SKM-1 treated with dmso at 0.1 percent for 144 hours (cell line): ENCODE data around the gene SLC2A13.

Experiments
- DNase-seq: peaks from one replicate; lab custom pipeline; 2025; ENCODE audit not compliant: unreplicated experiment; lab: John Stamatoyannopoulos, UW

SLC2A13 gene

DNA sequence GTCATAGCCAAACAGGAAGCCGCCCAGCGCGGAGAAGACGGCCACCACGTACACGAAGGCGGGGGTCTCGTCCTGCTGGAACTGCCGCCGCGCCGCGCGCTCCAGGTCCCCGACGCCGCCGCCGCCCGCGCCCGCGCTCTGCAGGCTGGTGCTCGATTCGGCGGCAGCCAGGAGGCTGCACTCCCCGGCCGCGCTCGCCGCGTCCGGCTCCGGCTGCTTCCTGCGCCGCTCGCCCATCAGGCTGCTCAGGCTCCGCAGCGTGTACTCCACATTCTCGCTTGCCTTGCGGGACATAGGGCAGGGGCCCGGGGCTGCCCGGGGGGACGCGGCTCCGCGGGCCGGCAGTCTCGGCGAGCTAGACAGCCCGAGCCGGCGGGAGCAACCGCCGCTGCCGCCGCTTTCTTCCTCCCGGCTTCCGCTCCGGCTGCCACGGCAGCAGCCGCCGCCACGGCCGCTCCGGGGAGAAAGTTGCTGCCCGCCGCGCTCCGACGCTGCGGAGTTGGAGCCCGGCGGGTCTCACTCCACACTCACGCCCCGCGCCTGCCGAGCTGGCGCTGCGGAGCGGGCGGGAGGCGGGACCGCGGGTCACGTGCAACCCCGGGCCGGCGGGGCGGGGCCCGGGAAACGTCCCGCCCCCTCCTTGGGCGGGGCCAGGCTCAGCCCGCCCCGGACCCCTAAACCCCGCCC, at the start of gene SLC2A13:
Gene SLC2A13, minus strand, starts transcription at position 567 of the 687 bp plus-strand sequence. Its CDS starts 273 bp downstream, at position 294.
- peak; percentile 25 for DNase-seq

DNA sequence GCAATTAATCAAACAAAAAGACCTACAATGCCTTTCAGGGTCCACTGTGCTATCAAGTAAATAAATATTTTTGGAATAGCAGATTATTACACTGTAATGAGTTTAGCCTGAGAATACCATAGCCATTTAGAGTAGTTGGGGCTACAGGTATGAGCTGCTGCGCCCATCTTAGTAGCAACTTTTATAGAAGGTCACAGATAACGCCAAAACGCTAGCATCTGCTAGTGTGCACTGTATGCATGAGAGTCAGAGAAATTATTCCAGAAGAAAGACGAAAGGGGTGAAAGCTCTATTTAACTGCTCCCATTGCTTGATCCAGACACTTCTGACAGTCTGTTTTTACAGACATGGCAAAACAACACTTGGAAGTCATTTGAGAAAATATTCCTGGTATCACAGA, 48.5 kb upstream of the SLC2A13 start:
- no peak for DNase-seq

DNA sequence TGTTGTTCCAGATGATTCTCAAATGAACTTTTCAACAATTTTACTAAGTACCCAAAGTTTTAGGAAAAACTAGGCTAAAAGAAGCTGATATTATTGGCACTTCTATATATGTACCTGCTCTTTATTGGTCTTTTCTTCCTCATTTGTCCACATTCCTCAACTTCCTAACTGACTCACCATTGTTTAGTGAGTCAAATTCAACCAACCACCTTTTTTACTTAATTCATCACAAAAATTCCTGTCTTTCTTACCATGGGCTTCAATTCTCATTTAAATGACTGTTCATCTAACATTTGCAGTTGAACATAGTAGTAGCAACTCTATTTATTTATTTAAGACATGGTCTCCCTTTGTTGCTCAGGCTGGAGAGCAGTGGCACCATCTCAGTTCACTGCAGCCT, 47.6 kb upstream of the SLC2A13 start:
- no peak for DNase-seq

DNA sequence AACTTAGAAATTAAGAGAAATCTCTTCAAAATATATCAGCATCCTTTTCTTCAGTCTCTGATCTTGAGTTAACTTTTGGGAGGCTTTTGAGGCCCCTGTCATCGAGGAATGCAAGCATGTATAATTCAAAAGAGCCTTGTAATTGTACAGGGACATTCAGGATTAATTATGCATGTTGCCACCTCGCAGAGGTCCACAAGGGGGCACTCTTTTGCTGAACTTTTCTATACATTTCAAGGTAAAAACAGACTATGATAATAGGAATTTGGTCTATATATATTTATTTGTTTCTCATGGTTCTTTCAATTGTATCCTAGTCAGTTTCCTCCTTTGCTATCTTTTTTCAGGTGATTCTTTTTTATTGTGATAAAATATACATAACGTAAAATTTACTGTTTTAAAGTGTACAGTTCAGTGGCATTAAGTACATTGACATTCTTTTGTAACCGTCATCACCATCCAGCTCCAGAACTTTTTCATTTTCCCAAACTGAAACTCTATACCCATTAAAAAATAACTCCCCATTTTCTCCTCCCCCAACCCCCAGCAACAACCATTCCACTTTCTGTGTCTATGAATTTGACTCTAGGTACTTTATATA, 47.0 kb upstream of the SLC2A13 start:
- no peak for DNase-seq

DNA sequence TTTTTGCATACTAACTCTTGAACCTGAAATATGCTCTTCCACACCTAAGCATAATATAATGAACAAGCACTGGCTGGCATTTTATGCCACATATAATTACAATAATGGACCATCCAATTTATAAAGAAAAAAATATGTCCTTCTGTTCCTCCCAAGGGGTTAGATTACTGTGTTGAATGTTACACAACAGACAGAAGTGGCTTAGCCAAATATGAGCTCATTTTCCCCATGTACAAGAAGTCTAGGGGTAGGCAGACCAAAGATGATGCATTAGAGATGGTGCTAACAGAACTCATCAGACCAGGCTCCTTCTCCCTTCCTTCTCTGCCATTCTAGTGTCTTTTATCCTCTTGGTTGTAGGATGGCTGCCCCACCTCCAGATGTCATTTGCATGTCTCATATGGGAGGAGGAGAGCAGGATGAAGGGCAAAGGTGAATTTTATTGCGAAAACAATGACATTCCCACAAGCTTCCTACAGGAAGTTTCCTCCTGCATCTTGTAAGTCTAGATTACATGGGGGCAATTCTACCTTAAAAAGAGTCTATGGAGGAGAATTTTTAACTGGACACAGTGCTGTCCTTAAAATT, 43.9 kb upstream of the SLC2A13 start:
- DNase-seq, result no peak

DNA sequence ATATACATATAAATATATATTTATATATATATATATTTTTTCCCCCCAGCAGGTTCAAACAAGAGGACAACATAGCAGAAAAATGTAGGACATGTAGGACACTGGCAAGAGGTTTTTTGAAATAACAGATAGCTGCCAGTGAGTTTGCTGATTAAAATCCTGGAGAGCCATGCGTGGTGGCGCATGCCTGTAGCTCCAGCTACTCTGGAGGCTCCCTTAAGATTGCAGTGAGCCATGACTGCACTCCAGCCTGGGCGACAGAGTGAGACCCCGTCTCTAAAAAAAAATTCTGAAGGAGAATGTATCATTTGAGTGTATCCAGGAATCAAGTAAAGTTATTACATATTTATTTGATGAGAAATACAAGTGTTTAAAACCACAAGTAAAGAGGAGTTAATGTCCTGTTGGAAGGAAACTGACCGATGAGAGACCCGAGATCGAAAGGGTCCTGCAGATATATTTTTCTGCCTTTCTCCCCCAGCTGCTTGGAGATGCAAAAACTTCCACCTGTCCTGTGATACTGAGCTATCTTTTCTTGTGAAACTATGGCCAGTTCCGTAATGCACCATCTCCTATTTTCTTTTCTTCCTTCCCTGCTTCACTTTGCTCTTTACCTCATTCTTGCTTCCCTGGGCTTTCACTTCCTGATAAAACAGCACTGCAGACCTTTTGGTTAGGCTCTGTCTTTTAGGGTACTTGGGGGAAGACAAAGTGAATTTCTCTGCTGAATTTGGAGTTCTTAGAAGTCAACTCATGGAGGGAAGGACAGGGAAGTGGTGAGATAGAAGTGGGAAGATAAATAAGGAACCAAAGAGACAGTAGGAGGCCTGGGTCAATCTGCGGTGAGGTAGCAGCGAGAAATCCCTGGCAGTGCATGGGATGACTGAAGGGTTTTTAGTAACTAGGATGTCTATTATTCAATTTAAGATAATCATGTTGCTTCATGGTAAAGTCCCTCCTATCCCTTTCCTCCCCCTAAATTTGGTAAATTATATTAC, 41.2 kb upstream of the SLC2A13 start:
- no peak for DNase-seq

DNA sequence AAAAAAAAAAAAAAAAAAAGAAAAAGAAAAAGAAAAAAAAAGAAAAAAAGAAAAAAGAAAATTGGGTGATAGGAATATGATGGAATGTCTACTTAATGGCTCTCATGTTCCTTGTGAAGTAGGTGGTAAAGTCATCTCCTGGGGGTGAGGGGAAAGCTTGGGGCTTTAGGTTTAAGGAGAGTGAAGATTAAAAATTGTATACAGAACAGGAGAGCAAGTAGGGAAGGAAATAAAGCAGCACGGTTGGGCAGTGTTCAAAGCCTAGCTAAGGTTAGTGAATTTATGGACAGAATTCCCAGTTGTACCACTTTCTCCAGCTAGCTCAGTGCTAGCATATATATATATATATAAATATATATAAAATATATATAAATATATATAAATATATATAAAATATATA, 40.0 kb upstream of the SLC2A13 start:
- peak; percentile 13 for DNase-seq

DNA sequence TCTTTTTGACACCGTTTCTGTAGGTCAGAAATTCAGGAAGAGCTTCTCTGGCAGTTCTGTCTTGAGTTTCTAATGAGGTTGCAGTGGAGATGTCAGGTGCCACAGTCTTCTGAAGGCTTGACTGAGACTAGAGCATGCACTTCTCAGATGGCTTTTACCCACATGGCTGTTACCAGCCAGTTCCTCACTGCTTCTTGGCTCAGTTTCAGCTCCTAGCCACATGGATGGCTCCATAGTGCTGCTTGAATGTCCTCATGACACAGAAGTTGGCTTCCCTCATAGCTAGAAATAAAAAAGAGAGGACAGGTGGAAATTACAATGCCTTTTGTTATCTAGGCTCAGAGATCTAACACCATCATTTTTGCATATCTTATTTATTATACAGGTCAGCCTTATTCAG, 38.1 kb upstream of the SLC2A13 start:
- DNase-seq, result no peak

DNA sequence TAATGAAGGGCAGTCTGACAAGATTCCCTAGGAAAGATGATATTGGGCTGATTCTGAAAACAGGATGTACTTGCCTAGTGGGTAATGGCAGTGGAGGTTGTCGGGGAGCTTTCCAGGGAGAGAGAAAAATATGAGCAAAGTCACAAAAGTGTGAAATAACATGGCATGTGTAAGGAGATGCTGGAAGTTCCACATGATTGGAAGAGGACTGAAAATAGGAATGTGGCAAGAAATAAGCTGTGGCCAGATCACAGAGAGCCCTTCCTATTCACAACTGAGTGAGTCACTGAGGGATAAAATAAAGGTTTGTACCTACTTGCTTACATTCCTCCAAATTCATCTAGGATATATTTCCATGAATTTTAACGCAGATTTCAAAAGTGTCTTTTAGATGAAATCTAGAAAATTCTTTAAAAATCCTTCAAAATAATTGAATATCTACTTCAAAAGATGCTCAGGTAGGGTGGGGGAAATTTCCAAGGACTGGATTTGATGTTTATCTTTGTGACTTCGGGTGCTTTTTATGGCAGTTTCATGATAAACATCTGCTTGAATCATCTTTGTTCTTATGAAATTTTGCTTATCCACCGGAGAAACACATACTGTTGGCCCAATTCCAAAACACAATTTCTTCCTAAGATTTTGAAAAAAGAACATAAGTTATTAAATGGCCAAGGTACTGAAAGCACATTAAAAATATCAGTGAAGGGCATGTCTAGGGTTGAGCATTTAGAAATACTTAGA, 36.3 kb upstream of the SLC2A13 start:
- no peak for DNase-seq

DNA sequence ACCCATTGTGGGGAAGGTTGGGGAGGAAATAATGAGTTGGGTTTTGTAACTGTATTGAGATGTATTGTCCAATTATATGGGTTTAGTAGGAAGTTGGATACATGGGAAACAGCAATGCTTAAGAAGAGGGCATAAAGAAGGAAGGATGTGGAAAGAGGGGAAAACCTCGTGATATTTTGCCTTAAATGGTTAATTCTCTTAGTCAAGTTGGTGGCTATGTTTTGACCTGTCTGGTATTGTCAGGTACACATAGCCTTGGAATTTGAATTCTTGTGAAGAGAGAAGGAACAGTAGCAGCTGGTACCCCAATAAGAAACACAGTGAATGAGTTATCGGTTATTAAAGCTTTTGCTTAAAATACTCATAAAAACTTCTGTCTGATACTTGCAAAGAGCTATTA, 32.6 kb upstream of the SLC2A13 start:
- DNase-seq, result no peak

DNA sequence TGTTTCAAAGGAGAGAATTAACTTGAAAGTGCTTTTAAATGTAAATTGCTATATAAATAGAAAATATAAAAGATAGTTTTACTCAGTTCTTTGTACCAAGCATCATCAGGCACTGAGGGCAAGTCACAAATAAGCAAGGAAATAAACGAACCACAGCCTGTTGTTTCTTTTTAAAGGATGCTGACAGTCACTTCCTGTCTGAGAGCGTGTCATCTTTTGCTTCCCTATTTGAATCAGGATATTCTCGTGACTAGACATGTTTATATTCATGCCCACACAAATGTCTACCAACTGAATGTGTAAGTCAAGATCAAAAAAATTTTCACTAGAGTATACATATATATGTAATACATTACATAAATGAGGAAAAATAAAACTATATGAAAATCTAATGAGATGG, 31.4 kb upstream of the SLC2A13 start:
- DNase-seq, result peak; percentile 19

DNA sequence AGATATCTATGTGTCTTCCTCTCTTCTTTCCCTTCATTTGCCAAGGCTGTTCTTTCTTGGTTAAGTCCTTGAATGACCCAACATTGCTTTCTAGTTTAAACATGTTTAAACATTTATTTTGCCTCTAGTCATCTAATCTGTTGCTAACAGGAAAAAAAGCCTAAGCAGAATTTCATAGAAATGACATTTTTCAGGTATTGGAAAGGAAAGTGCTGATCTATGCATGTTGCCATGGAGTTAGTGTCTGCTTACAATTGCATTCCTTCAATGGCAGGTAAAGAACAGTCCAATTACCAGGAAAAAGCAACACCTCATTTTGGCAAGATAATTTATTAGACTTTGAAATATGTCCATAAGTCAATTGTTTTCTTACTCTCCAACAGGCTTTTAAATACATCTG, 21.5 kb upstream of the SLC2A13 start:
- DNase-seq, result no peak

DNA sequence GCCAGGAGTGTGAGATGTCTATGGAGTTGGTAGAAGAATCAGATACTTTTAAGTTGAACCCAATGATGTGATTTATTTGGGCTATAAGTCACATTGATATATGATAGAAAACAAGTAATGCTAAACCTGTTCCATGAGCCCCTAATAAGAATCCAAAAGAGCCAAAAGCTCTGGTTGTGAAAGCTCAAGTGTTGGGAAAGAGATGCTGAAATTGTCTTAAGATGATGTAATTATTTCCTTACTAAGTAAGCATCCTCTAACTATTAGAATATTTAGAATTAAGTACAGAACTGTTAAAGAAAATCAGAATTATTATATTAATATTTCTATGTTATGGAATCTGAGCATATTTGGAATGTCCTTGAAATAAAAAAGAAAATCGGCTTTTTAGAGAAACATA, 17.6 kb upstream of the SLC2A13 start:
- DNase-seq, result no peak

DNA sequence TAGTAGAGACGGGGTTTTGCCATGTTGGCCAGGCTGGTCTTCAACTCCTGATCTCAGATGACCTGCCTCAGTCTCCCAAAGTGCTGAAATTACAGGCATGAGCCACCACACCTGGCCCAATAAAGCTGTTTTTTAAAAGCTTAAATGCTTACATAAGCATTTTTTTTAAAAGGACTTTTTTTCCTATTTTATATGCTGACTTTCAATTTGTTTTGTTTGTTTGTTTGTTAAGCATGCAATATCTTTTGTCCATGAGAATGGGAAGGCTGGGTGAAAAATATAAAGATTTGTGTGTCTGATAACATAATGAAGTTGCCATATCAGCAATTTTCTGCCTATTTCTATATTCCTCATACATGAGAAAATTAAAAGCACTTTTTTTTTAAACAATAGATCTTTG, 17.0 kb upstream of the SLC2A13 start:
- DNase-seq, result no peak

DNA sequence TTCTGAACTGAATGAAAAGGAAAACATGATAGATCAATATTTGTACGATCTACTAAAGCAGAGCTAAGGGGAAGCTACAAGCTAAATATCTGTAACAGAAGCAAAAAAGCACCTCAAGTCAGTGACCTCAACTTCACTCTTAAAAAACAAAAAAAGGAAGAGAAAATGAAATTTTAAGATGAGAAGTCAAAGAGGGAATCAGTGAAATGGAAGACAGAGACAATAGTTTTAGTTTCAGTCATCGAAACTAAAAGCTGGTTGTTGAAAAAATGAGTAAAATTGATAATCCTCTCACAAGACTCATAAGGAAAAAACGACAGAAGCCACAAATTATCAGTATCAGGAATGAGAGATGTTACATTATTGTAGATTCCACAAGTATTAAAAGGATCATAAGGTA, 11.9 kb upstream of the SLC2A13 start:
- no peak for DNase-seq

DNA sequence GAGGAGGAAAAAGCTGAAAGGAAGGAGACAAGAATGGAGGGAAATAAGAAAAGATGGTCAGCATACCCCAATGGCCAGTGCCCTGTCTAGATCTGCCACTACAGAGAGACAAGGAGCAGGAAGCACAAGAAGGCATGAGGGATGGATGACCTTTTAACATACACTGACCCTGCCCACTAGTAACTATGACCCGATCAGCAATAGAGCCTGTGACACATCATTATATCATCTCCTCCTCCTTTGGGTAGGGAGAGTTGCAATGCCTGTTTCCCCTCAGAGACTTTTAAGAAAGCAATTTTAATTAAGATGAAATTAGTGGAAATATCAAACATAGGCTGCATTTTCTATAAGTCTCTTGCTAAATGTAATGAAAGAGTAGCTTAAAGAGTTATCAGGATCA, 4.7 kb upstream of the SLC2A13 start:
- no peak for DNase-seq

DNA sequence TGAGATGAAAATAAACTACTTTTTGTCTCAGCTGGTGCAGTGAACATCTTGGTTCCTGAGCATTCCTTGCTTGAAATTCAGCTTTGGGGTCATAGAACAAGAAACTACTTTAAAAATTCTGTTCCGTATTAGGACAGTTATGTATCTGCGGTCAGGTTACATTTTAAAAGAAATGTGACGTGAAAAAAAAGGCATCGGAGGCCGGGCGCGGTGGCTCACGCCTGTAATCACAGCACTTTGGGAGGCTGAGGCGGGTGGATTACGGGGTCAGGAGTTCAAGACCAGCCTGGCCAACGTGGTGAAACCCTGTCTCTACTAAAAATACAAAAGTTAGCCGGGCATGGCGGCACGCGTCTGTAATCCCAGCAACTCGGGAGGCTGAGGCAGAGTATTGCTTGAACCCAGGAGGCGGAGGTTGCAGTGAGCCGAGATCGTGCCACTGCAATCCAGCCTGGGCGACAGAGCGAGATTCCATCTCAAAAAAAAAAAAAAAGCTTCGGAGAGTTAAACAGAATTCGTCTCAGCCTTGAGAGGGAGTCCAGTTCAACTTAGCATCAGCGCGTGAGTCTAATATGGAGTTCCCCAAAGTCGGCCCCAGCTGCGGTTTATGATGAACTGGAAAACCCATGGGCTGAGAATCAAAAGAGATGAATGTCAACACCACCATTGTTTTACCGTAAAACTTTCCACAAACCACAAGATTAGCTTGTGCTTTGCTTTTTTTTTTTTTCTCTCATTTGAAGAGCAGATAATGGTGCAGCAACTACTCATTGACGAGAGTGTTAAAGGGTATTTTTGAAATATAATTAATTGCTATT, 2.1 kb upstream of the SLC2A13 start:
- no peak for DNase-seq

DNA sequence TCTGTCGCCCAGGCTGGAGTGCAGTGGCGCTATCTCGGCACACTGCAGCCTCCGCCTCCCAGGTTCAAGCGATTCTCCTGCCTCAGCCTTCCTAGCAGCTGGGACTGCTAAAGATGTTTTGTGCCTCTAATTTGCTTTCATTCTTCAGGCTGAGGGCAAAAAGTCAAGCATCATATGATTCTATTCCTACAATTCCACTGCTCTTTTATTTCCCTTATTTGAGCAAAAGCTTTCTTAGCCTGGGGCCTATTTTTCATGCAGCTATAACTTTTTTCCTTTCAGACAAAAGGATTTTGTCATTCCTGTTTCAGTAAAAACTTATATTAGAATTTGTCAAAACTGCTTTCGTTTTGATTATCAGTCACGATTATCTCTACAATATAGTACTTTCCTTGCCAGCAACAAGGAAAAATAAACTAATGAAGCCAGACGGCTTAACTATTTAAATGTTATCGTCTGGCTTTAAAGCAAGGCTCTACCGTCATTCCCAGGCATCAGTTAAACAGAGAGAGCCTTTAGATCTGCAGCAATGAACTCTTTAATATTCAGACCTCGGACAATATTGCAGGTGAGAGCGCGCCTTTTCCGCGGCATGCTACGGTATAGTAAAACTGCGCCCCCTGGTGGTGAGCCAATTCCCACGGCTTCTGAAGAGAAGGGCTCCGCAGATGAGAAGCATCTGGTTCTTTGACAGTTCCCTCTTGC, 1.4 kb upstream of the SLC2A13 start:
- peak; percentile 20 for DNase-seq

DNA sequence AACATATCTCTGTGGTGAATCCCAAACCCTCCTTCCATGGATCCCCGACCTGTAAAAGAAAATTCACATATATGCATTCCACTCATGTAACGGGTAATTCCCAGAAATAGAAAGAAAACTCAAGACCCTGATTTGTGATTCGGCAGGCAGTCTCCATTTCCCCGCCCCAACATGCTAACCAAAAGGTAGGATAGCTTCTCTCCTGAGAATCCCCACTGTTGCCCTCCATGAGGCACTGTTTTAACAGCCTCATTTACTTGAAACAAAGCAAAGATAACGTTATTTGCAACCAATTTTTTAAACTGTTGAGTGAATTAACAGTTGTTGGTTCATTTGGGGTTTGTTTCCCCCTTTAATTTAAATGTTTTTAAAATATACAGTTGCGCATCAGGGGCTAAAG, 774 bp upstream of the SLC2A13 start:
- DNase-seq, result no peak
